GM18526 (cell line): ENCODE data around the gene ABCF3.

Experiments
- POLR2A ChIP-seq: IDR thresholded peaks from 3 replicates; pipeline ENCODE4 v1.6.1; 2011; ENCODE audit not compliant: insufficient read length; ENCODE audit errors: extremely low read depth

Gene ABCF3

GRCh38 chr3:184186184-184186901, at the start of gene ABCF3:
ABCF3 (plus strand) TSS chr3:184186199; CDS start chr3:184186208, 9 bp downstream.
- TF ChIP-seq POLR2A: peak; percentile 45

GRCh38 chr3:184140436-184140835, 45.6 kb upstream of the ABCF3 start:
- no peak for TF ChIP-seq POLR2A

- no peak for TF ChIP-seq POLR2A
These were observed 43.8 kb upstream of the ABCF3 start for GRCh38 chr3:184142199-184142598.

- no peak for TF ChIP-seq POLR2A
These were observed 42.7 kb upstream of the ABCF3 start for GRCh38 chr3:184143327-184143726.

- no peak for TF ChIP-seq POLR2A
These were observed 41.5 kb upstream of the ABCF3 start for GRCh38 chr3:184144505-184144904.

- no peak for TF ChIP-seq POLR2A
These were observed 40.9 kb upstream of the ABCF3 start for GRCh38 chr3:184145111-184145524.

- TF ChIP-seq POLR2A: no peak
These were observed 40.2 kb upstream of the ABCF3 start for GRCh38 chr3:184145751-184146270.

- no peak for TF ChIP-seq POLR2A
These were observed 37.9 kb upstream of the ABCF3 start for GRCh38 chr3:184148076-184148475.

- no peak for TF ChIP-seq POLR2A
These were observed 36.9 kb upstream of the ABCF3 start for GRCh38 chr3:184149123-184149522.

- TF ChIP-seq POLR2A: peak; percentile 31
These were observed 30.9 kb upstream of the ABCF3 start, which contains the start of gene DVL3 for GRCh38 chr3:184154885-184155643. DVL3 (plus strand) TSS chr3:184155377; CDS start chr3:184155636, 259 bp downstream.

GRCh38 chr3:184155644-184156521, 30.1 kb upstream of the ABCF3 start:
- peak; percentile 0 for TF ChIP-seq POLR2A

GRCh38 chr3:184156522-184156955, 29.5 kb upstream of the ABCF3 start:
- no peak for TF ChIP-seq POLR2A

GRCh38 chr3:184157206-184157605, 28.8 kb upstream of the ABCF3 start:
- no peak for TF ChIP-seq POLR2A

GRCh38 chr3:184158404-184158803, 27.6 kb upstream of the ABCF3 start:
- TF ChIP-seq POLR2A: no peak

- no peak for TF ChIP-seq POLR2A
These were observed 25.5 kb upstream of the ABCF3 start for GRCh38 chr3:184160456-184160855.
